T follicular helper cell (primary cell): ENCODE data around the gene LAMA5.

Experiments
- DNase-seq: peaks from one replicate; pipeline ENCODE4 v3.0.0-alpha.2; 2020; ENCODE audit warnings: low read depth

Gene LAMA5

DNA sequence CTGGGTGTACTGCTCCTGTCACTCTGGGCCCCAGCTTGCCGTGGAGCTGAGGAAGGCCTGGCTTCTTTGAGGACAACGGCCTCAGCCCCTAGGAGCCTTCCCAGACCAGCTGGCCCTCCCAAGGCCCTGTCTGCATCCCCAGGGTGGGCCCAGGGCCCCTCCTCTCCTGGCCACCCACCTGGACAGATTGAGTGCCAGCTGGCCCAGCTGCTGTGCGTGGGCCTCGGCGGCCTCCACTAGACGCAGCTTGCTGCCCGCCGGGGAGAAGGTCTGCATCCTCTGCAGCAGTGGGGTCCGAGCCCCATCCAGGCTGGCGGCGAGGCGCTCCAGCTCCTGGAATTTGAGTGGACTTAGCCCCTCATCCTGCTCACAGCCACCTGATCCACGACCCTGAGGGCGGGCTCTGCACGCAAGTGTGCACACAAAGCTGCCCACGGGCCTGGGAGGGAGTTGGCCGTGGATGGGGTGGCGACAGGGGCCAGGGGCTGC lies 49.9 kb downstream of the LAMA5 start:
- DNase-seq = no peak

DNA sequence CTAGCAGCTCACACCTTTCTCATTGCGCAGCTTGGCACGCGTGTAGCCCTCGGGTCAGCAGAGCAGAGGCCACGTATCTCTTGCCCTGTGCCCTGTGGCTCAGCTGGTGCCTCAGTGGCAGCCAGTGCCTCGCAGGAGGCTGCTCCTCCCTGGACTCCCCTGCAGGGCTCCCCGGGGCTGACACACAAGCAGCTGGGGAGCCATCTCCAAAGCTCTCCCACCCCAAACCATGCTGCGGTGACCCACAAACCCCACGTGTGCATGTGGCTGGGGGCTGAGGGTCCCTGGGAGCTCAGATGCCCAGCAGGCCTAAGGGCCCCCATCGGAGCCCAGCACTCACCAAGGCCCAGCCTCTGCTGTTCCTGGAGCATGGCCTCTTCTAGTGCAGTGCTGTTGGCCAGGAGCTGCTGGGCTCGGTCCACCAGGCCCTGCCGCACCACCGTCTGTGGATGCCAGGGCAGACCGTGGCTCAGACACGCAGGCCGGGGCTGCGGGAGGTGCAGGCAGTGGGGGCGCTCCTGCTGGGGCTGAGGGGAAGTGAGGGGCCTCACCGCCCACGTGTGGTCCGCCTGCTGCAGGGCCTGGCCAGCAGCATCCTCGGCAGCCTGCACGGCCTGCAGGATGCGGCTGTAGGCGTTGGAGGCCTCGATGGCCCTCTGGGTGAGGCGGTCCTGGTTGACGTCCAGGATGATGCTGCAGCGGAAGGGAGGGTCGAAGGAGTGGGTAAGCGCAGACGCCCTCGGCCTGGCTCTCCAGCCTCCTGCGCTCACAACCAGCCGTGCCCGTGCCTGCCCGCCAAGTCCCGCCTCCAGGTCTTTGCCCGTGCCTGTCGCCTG lies 50.6 kb downstream of the LAMA5 start:
- DNase-seq = no peak

DNA sequence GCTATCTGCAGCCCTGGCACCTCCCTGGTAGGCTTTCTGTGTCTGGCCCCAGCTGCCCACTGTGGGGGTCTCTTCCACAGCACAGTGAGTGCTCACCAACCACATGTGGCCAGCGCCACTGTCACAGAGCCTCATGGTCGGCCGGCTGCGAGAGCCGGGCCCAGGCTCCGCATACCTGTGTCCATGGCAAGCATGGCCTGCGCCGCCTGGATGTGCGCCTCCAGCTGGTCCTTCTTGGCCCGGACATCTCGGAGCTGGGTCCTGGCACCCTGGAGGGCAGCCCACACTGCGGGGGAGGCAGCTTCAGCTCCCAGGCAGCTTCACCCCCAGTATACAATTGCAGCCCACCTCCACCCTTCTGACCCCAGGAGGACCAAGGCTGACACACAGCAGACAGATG lies 51.3 kb downstream of the LAMA5 start:
- no peak for DNase-seq

DNA sequence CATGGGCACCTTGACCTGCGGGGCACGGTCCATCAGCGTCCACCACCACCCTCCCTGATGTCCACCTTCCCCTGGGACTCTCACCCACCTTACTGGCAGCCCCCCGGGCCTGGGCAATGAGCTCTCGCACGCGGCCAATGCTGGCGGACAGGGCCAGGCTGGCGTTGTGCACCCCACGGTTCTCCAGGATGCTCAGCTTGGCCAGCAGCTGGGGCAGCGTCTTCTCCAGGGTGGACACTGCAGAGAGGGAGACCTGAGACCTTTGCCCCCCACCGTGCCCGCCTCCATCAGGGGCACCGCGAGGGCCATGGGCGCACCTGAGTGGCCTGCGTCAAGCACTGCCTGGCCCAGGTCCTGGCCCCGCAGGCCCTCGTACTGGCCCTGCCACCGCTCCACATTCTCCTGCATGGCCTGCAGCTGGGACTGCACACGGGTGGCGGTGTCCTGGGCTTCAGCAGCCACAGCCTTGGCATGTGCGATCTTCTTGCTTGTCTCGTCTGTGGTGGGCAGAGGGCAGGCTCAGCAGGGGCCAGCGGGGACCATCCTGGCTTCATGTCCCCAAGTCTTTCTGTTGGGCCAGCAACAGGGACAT lies 52.3 kb downstream of the LAMA5 start:
- no peak for DNase-seq

DNA sequence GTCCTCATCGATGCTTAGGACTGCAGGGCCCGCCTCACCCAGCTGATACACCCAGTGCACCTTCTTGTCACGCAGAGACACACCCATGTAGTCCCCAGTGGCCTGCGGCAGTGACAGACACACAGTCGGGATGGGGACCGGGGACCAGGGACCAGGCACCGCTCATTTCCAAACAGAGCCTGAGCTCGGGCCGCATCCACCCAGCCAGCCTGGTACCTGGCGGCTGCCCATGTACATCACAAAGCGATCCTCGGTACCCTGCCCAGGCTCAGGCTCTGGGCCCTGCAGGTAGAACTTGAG lies 52.8 kb downstream of the LAMA5 start:
- no peak for DNase-seq

DNA sequence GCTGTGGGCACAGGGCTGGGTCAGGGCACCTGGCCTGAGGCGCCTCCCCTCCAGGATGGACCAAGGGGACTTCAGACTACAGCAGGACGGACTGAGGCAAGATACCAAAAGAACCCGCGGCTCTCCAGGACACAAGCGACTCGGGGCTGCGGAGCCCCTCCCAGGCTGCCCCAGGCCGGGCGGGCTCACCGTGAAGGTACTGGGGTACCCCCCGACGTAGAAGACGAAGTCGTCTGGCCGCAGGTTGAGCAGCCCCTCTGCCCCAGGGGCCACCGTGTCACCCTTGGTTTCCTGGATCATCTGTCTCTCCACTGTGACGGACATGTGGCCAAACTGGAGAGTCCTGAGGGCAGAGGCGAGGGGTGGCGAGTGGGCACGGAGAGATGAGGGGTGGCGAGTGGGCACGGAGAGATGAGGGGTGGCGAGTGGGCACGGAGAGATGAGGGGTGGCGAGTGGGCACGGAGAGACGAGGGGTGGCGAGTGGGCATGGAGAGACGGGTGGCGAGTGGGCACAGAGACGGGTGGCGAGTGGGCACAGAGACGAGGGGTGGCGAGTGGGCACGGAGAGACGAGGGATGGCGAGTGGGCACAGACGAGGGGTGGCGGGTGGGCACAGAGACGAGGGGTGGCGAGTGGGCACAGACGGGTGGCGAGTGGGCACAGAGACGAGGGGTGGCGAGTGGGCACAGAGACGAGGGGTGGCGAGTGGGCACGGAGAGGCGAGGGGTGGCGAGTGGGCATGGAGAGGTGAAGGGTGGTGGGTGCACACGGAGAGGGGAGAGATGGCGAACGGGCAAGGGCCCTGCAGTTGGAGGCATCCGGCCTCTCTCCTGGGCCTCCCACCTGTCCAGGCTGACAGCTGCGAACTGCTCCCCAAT lies 53.4 kb downstream of the LAMA5 start:
- no peak for DNase-seq

DNA sequence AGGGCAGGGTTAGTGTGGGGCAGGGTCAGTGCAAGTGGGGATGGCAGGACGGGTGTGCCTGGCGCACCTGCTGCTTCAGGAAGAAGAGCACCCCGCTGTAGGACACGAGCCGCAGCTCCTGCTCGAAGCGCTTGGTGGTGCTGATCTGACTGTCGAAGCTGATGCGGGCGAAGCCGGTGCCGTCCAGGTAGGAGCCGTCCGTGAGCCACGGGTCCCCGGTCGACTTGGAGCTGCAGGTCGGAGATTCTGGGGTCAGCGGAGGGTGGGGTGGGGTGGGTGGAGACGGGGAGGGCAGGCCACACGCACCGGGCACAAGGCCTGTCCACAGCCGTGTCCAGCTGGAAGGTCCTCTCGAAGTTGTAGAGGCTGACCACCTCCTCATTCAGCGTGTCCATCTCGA lies 54.1 kb downstream of the LAMA5 start:
- DNase-seq = no peak

DNA sequence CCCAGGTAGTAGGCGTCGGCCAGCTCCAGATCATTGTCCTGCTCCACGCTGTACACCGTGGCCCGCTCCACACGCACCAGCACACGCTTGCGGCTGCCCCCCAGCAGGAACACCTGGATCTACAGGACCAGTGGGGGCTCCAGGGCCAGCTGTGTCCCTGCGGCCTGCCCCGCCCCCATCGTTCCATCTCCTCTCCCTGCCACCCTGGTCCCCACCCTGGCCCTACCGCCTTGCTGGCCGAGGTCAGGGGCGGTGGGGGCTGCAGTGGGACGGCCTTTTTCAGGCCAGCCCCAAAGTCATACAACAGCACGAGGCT lies 54.5 kb downstream of the LAMA5 start:
- DNase-seq = no peak

DNA sequence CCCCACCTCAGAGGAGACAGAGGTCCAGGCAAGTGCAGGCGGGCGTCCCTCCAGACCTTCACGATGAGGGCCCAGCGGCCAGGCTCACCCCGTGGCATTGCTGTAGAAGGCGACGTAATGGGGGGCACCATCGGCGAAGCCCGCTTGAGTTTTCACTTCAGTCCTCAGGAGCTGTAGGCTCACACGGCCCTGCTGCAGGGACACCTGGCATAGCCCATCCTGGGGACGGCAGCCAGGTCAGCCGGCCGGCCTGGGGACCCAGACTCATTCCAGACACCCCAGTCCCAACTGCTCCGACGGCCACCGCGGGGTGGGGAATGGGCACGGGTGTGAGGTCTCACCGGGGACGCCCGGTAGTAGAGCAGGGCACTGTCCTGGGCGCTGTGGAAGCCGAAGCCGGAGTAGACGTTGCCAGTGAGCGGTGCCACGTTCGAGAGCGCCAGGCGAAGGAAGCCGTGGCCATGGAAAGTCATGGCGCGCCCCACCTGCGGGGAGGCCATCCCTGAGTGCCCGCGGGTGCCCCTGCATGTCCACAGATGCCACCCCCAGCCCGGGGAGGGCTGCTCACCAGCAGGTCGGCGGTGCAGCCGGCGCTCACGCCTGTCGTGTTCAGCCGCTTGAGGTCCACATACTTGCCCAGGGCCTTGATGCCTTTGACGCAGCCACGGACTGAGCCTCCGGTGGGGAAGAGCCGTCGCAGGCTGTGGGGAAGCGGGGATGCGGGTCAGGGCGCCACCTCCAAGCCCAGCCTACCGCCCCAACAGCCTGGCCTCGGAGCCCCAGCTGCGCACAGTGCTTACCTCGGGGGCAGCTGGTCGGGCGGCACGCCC lies 55.1 kb downstream of the LAMA5 start:
- no peak for DNase-seq

DNA sequence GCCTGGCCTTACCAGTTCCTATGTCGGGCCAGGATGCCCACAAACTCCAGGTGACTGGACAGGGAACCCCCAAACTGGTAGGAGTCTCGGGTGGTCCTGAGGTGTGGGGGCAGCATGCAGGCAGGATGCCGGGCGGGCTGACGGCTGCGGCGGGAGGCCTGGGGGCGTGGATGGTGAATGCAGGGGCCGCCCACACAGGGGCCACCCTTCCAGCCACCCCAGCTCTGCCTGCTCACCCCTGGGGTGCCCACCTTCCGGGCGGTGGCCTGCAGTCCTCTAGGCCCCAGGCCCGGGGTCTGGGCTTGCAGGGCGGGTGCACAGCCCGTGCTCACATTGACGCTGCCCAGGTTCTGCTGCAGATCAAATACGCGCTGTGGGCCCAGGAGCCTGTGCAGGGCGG lies 56.0 kb downstream of the LAMA5 start:
- DNase-seq = no peak

DNA sequence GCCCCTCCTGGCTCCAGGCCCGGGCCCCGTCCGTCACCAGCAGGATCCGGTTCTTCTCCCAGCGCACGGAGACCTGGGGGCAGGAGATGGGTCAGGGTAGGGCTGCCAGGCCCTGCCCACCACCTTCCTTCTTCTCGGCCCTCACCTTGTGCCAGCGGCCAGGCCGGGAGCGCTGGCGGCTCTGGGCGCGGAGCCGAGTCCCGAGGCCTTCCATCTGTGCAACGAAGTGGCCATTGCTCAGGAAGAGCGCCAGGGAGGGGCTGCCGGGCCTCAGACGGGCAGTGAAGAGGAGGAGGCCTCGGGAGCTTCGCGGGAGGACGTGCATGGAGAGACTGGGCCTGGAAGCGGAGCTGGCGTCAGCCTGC lies 56.4 kb downstream of the LAMA5 start:
- no peak for DNase-seq

DNA sequence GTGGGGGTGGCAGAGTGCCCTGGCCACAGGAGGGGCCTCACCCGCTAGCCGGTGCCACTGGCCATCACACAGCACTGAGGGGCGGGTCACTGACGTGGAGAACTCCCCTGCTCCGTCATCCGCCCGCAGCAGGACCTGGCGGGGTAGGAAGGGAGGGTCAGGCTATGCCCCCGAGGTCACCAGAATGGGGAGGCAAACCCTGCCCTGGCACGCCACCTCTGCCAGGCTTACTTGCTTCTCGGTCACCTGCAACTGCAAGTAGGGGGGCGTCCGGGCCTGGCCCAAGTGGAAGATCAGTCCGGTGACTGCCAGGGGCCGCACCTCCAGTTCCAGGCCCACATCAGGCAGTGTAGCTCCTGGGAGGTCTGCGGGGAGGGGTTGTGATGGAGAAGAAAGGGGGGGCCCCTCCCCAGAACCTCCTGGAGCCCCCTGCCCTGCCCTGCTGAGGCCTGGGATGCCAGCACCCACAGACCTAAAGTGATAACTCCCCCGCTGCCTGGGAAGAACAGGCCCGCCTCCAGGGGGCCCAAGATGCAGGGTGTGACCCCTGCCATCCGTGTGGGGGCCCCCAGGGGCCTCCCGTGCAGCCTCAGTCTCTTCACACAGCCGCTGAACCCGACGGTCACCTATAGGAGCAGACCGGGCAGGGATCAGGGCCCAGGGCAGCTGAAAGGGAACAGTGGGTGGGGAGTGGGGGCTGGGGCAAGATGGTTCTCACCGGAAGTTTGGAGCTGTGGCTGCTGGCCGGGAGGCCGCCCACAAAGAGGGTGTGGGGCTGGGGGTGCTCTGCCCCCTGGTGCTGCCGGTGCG lies 57.0 kb downstream of the LAMA5 start:
- DNase-seq = no peak

DNA sequence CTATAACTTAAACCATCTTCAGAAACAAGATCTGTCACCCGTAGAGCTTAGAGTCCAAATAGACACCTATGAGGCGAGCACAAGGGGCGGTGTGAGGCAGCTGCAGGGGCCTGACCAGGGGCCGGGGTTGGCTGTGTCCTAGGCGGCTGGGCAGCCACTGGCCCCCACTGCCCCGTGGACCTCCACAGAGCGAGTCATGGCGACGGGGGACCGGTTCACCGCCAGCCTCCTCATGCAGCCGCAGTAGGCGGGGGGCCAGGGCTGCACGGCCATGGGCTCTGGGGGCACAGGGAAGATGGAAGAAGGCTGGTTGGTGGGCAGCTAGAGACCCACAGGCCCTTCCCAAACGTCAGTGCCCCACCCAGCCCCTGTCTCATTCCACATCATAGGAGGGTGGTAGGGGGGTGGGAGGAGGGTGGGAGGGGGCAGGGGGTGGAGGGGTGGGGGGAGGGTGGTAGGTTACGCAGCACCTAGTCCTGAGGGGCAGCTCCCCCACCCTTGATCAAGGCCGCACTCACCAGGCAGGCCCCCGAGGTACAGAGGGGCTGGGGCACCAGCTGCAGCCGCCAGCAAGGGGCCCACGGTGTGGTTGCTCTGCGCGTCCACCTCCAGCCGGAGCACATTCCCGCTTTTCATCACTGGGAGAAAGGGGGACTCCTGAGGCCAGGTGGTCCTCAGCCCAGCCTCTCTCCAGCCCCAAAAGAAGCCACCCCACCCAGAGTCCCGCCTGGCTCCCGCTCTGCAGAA lies 57.7 kb downstream of the LAMA5 start:
- DNase-seq = no peak

DNA sequence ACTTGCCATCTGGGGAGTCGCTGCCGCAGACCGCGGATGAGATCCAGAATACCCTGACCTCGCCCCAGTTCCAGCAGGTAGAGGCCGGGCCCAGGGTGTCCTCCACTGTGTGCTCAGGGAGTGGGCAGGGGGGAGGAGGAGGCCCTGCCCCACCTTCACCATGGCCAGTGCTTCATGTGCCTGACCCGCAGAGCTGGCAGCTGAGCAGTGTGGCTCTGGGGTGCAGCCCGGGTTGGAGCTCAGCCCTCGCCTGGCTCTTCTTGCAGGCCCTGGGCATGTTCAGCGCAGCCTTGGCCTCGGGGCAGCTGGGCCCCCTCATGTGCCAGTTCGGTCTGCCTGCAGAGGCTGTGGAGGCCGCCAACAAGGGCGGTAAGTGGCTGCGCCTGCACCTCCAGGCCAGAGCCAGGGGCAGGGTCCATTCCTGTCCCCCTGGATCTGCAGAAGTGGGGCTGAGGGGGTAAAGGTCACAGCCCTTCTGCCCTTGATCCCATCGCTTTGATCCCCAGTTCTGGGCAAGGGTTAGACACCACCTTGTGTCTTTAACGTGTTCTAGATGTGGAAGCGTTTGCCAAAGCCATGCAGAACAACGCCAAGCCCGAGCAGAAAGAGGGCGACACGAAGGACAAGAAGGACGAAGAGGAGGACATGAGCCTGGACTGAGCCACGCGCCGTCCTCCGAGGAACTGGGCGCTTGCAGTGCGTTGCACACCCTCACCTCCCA lies 58.9 kb downstream of the LAMA5 start:
- no peak for DNase-seq

DNA sequence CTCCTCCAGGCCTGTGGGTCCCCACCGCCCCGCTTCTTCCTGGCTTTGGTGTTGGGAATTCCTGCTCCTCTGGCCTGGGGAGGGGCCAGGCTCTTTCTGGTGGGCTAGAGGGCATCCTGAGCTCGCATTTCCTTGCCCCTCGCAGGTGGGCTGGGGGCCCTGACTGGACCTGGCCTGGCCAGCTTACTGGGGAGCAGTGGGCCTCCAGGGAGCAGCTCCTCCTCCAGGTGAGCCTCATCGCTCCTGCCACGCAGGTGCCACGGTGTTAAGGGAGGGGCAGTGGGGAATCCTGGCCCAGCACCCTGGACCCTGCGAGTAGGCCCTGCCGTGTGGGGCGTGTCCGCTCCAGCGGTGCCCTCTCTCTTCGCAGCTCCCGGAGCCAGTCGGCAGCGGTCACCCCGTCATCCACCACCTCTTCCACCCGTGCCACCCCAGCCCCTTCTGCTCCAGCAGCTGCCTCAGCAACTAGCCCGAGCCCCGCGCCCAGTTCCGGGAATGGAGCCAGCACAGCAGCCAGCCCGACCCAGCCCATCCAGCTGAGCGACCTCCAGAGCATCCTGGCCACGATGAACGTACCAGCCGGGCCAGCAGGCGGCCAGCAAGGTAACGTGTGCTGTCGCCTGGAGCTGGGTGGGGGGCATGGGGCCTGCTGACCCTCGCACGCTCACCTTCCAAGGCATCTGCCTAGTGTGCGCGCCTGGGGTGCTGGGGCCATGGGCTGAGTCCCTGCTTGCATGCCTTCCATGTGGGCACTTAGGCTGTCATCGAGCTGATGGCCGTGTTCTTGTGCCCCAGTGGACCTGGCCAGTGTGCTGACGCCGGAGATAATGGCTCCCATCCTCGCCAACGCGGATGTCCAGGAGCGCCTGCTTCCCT lies 59.6 kb downstream of the LAMA5 start:
- DNase-seq = no peak

DNA sequence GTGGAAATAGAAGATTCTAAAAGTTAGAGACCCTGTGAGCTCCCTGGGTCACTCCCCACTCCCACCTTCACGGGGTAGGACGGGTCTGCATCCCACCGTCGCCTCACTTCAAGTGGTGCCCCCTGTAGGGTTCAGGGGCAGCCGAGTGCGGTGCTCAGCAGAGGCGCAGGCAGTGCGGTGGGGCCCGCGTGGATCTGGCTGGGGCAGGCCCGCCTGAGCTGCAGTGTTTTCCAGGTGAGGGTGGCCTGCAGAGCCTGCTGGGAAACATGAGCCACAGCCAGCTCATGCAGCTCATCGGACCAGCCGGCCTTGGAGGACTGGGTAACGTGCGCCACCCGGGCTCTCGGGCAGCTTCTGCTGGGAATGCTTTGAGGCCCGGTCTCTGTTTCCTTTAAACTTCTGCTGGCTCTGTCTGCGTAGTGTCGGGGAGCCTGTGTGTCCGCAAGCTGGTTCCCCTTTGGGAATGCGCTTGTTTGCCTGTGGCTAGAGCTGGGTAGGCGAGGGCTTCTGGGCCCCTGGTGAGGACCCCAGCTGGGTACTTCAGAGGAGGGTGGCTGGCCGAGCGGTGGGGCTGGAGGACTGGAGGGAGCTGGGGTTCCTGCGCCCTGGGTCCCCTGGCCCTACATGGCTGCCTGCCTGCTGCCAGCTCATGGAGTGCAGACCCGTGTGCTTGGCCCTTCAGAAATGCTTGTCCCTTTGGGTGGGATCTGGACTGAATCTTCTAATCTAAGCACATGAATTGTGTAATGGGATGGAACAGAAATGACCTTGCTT lies 60.5 kb downstream of the LAMA5 start:
- no peak for DNase-seq

DNA sequence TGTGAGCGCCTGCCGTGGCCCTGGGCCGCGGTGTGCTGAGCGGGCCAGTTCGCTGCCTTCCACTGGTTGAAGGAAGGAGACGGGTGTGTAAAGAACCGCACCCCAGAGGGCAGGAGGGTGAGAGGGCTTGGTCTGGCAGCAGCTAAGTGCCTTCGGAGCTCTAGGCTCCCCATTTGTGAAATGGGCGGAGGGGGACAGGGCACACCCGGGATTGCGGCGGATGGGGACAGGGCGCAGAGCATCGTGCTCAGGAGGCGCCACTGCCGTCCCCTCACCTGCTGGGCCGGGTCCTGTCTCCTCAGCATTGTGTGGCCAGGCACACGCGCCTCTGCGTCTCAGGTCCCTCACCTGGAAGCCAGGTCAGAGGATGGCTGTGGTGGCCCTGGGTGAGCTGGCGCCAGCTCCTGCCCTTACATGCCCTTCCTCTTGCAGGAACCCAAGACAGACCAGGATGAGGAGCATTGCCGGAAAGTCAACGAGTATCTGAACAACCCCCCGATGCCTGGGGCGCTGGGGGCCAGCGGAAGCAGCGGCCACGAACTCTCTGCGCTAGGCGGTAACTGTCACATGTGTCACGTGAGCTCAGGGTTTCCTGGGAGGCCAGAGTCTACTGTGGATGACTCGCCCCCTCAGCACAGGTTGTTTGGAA lies 61.2 kb downstream of the LAMA5 start:
- no peak for DNase-seq
